Ureter (tissue), 1 donor: ENCODE measurements around the gene GTPBP1. TPM values are rescaled to one million over a fixed set of nuclear protein-coding genes. Genes with fewer than 3 reads are reported as not detected.

Experiments used
- DNase-seq: peaks from one replicate; pipeline ENCODE4 v3.0.0-alpha.2; 2020; ENCODE audit warnings: low spot score
- total RNA-seq: library from RNA; stranded (reverse); gene quantifications from one replicate; pipeline ENCODE4 v1.2.4, GENCODE V29; 2023
- donor health status: DM: yes; HTN: yes; CAD: no.

GTPBP1 gene
- total RNA-seq, result 72.0 TPM

GRCh38 chr22:38705235-38706100 lies at the start of gene GTPBP1:
TSS of gene GTPBP1 (plus strand) at chr22:38705944. CDS start at chr22:38705956, 12 bp downstream.
- peak; percentile 99 for DNase-seq

GRCh38 chr22:38656256-38657044 lies 49.3 kb upstream of the GTPBP1 start, which contains the start of the genes CBY1 and FAM227A:
TSS of gene CBY1 (plus strand) at chr22:38656638. CDS start at chr22:38668055, 11,417 bp downstream.
TSS of gene FAM227A (minus strand) at chr22:38656392. CDS start at chr22:38650168, 6,224 bp downstream.
- peak; percentile 88 for DNase-seq

GRCh38 chr22:38657045-38657909 lies 48.5 kb upstream of the GTPBP1 start:
- DNase-seq, result no peak

- no peak for DNase-seq
Observed at GRCh38 chr22:38674888-38675287, 30.9 kb upstream of the GTPBP1 start.

- no peak for DNase-seq
Observed at GRCh38 chr22:38675833-38676232, 29.9 kb upstream of the GTPBP1 start.

- DNase-seq, result peak; percentile 84
Observed at GRCh38 chr22:38681582-38682335, 24.0 kb upstream of the GTPBP1 start, which contains the start of gene TOMM22. TSS of gene TOMM22 (plus strand) at chr22:38681957. CDS start at chr22:38681979, 22 bp downstream.

GRCh38 chr22:38684895-38685294 lies 20.8 kb upstream of the GTPBP1 start:
- no peak for DNase-seq

GRCh38 chr22:38685761-38686160 lies 20.0 kb upstream of the GTPBP1 start:
- DNase-seq, result no peak

GRCh38 chr22:38689651-38690050 lies 16.1 kb upstream of the GTPBP1 start:
- no peak for DNase-seq

GRCh38 chr22:38694049-38694448 lies 11.7 kb upstream of the GTPBP1 start:
- DNase-seq, result no peak

GRCh38 chr22:38694940-38695339 lies 10.8 kb upstream of the GTPBP1 start:
- DNase-seq, result no peak

GRCh38 chr22:38696606-38697424 lies 8.9 kb upstream of the GTPBP1 start:
- no peak for DNase-seq

GRCh38 chr22:38697425-38698089 lies 8.2 kb upstream of the GTPBP1 start:
- DNase-seq, result no peak

- DNase-seq, result no peak
Observed at GRCh38 chr22:38698407-38699094, 7.2 kb upstream of the GTPBP1 start.

GRCh38 chr22:38699143-38699542 lies 6.6 kb upstream of the GTPBP1 start:
- no peak for DNase-seq

GRCh38 chr22:38699784-38700183 lies 6.0 kb upstream of the GTPBP1 start:
- no peak for DNase-seq

GRCh38 chr22:38700270-38700788 lies 5.4 kb upstream of the GTPBP1 start:
- peak; percentile 65 for DNase-seq
